ENCODE measurements around the gene IRF9. TPM values are rescaled to one million over a fixed set of nuclear protein-coding genes. Genes with fewer than 3 reads are reported as not detected.

Gene IRF9
- total RNA-seq, 1 donor from 2014 or later = 43.4 TPM

DNA sequence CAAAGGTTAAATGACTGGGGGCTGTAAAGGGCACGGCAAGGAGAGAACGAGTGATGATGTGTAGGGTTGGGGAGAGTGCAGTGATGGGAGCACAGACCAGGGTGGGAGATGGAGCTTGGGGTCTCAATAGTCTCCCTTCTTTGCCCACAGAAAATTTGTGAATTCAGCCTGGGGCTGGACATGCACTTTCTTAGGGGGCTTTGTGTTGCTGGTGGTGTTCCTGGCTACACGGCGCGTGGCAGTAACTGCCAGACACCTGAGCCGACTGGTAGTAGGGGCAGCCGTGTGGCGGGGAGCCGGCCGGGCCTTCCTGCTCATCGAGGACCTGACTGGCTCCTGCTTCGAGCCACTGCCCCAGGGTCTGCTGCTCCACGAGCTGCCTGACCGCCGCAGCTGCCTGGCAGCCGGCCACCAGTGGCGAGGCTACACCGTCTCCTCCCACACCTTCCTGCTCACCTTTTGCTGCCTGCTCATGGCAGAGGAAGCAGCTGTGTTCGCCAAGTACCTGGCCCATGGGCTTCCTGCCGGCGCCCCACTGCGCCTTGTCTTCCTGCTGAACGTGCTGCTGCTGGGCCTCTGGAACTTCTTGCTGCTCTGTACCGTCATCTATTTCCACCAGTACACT lies 28.9 kb upstream of the IRF9 start:
- no peak for DNase-seq

DNA sequence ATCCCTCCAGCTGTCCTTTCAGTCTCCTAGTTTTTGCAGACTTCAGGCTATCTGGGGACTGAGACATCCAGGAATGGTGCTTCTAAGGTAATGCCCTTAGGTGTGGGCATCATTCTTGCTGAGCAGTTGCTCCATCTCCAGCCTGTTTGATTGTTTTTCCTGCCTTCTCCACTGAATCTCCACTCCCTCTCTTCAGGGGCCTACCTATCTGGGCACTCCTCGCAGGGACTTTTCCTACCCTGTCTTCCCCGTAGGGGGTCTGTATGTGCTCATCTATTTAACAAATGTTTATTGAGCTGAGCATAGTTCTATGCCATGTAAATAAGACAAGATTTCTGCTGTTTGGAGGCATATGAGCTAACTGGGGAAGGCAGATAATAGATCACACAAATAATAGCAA lies 28.1 kb upstream of the IRF9 start:
- DNase-seq = no peak

DNA sequence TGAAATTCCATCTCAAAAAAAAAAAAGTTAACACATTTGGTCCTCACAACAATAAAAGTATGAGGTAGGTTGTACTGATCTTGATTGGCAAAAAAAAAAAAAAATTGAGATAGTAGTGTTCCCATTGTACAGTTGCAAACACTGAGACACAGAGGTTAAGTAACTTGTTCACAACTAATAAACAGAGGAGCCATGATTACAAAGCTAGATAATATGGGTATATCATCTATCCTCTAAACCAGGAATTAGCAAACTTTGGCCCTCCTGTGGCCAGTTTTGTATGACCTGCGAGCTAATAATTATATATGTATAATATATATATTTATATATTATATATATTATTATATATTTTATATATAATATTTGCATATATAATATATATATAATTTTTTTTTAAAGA lies 27.3 kb upstream of the IRF9 start:
- DNase-seq = no peak

DNA sequence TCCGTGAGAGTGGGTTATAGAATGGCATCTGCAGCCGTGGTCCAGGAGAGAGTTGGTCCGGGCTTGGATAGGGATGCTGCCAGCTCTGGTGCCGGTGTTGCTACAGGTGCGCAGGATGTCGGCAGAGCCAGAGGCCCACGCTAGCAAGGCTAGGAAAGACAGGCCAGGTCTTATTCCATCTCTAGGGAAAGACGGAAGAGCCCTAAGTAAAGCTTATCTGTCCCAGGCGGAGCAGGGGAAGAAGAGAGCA lies 25.6 kb upstream of the IRF9 start:
- DNase-seq = no peak

DNA sequence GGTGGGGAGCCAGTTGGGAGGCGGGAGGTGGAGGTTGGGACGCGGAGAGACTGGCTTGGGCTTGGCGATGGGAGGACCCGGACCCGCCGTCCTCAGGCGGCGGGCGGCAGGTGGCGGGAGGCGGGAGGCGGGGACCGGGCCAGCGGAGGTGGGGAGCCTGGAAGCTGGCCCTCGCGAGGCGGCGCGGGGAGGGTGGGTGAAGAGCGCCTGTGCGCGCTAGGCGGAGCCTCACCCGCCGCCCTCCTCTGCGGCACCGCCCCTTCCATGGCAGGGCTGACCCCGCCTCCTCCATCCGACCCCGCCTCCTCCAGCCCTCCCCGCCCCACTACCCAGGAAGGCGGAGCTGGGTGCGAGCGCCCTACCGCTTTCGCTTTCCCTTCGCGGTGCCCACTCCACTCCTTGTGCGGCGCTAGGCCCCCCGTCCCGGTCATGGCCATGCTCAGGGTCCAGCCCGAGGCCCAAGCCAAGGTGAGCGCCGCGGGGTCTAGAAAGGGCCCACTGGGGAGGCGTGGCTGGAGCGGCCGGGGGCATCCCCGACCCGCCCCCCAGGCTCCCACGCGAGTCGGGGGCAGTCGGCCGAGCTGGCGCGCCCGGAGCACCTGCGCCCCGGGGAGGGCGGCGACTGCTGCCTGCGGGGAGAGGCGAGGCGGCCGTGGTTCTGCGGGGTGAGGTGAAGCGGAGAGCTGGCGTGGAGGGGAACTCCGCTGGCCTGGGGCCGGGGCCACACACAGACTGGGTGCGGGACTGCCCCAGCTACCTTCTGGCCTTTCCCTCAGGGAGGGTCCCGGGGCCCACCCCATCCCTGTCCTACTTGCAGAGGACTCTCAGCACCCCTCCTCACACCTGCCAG lies 25.0 kb upstream of the IRF9 start, which contains the start of gene PSME1:
Gene PSME1, plus strand, starts transcription at position 361 of the 850 bp plus-strand sequence. Its CDS starts 69 bp downstream, at position 430.
- DNase-seq = peak; percentile 80

DNA sequence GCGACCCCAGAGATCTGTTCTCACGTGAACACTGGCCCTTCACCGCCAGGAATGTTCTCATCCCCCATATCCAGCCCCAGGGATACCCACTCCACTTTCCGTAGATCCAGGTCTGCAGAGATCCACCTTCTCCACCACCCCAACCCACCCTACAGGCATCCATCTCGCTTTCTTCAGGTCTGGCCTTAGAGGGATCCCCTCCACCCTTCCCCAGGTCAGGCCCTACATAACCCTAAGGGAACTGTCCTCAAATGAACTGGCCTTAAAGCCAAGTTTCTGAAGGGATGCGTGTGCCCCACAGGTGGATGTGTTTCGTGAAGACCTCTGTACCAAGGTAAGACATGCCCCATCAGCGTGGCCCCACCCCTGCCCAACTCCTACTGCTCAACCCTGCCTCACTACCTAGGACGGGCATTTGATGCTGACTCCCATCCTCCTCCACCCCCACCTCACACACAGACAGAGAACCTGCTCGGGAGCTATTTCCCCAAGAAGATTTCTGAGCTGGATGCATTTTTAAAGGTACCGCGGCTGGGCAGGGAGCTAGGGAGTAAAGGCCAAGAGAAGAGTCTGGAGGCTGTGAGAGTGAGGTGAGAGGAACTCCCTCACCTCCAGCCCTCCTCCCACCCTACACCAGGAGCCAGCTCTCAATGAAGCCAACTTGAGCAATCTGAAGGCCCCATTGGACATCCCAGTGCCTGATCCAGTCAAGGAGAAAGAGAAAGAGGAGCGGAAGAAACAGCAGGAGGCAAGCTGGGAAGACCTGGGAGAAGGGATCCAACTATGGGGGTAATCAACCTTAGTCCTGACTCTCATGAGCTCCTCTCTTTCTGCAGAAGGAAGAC lies 24.2 kb upstream of the IRF9 start:
- DNase-seq = no peak

DNA sequence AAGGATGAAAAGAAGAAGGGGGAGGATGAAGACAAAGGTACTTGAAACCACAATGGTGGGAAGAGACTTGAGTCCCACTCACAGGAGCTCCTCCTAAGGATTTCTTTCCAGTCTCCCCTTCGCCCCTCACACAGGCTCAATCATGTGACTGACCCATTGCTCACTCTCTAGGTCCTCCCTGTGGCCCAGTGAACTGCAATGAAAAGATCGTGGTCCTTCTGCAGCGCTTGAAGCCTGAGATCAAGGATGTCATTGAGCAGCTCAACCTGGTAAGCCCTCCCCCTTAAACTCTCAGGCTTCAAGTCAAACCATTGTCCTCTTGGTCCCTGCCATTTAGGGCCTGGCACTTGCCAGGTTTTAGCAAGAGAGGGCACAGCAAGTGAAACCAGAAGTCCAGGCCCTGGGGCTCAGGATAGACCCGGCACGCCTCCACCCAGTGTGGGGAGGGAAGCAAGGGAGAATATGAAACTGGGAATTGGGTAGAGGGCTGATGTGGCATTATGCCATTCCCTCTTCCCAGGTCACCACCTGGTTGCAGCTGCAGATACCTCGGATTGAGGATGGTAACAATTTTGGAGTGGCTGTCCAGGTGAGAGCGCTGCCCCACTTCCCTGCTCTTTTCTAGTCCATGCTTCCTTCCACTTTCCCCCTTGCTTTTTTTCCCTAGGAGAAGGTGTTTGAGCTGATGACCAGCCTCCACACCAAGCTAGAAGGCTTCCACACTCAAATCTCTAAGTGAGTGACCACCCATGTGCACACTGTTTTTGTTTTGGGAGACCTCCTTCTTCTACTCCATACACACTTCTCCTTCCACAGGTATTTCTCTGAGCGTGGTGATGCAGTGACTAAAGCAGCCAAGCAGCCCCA lies 23.3 kb upstream of the IRF9 start:
- DNase-seq = no peak

DNA sequence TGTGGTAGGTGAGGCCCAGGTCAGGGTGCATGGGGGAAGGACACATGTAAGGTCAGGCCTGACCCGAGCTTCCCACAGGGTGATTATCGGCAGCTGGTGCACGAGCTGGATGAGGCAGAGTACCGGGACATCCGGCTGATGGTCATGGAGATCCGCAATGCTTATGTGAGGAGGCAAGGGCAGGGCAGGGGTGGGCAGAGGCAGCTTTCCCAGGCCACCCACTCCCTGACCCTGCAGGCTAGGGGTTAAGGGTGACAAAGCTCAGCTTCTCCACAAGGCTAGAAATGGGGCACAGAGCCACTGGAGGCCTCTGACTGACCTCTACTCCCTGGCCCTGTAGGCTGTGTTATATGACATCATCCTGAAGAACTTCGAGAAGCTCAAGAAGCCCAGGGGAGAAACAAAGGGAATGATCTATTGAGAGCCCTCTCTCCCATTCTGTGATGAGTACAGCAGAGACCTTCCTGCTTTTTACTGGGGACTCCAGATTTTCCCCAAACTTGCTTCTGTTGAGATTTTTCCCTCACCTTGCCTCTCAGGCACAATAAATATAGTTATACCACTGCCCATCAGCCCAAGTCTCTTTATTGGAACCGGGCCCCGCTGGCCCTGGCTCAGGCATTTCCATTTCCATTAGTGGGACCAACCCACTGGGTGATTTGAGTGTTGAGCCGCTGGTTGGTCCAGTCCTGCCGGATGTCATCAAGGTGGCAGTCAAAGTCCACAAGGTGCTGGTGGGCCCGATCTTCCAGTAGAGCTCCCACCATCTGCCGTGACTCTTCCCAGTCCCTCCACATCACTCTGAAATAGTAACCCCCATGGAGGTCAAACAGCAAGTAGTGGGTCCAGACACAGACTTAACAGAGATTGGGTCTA lies 22.4 kb upstream of the IRF9 start:
- no peak for DNase-seq

DNA sequence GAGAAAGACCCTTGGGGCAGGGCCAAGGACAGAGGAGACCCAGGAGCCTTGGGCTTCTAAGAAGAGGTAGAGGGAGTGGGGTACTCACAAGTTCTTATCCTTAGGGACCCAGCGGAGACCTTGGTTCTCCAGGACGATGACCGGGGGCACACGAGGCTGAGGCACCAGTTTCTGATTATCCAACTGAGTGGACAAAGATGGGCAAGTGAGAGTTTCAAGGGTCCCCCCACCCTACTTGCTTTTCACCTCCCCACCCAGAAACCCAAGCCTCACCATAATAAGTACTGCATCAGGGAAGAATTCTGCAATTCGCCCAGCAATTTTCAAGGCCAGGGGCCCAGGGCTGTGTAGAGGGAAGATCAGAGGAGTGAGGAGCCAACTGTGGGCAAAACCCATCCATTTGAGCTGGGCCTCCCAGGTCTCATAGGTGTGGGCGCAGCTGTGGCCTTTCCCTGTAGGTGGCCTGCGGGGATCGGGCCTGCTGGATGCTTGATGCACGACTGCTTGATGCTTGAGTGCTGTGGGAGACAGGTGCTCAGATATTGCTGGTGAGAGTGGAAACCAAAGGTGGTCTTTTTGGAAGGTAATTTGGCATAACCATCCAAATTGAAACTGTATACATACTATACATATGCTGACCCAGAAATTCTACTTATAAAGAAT lies 21.7 kb upstream of the IRF9 start:
- DNase-seq = no peak

DNA sequence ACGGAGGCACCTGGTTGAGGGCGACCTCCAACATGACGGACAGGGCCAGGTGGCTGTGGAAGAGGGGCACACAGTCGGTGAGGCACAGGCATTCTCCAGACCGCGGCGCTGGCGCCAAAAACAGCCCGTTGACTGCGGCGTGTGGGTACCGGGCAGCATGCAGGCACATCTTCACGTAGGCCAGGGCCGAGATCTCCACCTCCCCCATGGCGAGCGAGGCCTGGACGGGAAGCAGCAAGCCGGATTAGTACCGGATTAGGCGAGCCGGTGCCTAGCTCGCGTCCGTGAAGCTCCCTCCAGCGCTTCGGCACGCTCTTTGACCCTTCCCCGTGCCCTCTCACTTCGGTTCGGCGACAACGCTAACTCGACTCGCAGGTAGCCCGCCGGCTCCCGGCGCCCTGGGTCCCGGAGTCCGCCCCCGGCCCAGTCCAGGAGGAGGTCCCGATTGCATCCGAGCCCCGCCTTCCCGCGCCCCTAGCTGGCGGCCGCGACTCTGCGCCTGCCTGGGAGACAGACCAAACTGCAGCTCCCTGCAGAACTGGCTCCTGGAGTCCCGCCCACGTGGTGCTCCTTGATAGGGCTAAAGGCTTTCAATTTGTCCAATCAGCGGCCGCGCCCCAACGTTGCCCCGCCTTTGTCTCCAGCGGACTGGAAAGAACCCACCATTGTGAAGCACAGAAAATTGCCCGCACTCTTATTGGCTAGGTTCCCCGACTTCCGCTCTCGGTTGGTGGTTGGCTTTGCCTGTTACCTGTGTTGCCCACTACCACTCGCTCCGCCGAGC lies 19.8 kb upstream of the IRF9 start, which contains the start of gene EMC9:
Gene EMC9, minus strand, starts transcription at position 495 of the 784 bp plus-strand sequence. Its CDS starts 287 bp downstream, at position 208.
- peak; percentile 99 for DNase-seq

DNA sequence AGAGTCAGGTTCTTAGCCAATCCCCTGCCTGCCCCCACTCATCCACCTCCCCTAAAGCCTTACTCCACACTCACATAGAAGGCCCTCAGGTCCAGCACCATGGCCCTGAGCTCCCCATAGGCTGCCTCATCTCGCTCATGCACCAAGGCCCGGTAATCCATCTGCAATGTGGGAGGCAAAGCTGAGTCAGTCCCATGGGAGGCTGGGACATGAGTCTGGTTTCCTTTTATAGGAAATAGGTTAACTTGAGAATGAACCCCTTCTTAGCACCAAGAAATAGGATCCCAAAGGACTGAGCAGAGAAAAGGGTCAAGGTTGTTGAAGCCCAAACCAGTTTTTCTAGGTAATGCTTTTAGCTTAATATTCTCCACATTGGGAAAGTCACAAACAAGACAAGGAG lies 17.6 kb upstream of the IRF9 start:
- no peak for DNase-seq

DNA sequence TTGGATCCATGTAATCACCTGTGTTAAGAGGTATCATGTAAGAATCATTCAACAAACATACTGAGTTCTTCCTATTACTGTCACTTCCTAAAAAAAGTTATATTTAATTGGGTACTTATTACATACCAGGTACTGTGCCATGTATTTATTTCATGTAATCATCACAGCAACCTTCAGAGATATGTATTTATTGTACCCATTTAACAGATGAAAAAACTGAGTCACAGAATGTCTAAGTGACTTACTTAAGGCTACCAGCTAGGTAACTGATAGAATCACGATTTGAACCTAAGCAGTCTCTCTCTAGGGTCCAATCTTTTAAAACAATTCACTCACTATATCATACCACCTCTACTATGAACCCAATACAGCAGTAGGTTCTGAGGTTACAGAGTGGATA lies 16.6 kb upstream of the IRF9 start:
- no peak for DNase-seq

DNA sequence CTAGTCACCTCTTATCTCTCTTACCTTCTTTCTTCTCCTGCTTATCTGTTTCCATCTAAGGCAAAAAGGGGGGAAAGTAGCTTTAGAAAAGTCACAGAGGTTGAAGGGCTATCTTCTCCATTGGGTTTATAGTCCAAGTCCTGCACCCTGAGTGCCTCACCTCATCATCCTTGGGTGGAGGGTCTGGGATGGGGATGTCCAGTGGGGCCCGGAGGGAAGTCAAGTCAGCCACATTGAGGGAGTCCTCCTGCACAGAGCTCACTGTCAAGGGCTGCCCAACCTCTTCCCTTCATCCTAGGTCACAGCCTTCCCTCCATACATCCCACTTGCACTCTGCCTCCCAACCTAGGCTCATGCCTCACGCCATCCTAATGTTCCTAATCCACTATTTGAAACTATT lies 15.8 kb upstream of the IRF9 start:
- DNase-seq = no peak

DNA sequence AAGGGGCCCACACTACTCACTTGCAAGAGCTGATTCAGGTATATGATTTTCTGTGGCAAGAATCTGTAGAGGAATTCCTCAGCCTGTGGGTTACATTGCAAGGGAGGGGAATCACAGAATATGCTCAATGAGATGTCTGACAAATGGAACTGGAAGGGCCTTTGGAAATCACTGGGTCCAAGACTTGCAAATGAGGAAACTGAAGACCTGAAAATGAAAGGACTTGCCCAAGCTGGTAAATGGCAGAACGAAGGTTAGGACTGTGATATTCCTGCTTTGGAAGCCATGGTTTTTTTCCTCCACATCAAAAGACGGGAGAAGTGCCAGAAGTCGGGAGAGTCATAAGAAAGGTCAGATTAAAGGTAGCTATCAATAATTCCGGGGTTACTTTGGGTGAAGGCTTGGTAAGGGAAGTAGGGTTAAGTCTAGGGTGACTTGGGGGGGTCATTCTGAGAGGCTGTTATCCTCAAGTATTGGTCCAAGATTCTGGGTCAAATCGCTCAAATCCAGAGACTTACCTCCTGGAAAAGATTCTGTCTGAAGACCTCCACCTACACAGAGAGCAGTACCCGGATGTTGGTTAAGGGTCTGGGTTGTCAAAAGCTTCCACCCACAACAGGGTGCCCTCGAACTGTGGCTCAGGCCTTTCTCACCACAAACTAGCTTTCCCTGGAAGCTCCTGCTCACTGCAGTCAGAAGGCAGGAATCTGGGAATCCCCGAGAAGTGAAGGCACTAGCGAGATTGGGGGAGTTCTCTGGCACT lies 15.2 kb upstream of the IRF9 start:
- no peak for DNase-seq

DNA sequence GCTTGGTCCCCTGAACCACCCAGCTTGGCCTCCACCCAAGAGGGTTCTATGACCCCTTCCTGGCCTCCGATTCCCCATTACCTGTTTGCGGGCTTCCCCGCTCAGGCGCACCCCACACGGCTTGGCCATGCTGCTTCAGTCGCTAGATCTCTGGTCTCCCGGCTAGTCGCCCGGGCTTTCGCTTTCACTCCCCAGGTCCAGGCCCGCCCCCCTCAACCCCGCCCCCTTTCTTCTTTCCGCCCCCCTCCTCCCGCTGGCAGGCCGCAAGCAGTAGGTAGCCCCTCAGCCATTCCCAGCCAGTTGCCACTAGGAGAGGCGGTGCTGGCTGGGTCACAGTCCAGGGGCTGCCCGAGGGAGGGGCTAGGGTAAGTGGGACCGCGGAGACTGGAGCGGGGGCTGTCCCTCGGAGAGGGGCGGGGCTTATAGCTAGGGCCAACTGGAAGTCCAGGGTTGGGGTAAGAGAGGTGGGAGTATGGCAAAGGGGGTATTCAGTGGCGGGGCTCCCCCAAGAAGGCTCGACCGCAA lies 14.6 kb upstream of the IRF9 start, which contains the start of gene PSME2:
Gene PSME2, minus strand, starts transcription at position 158 of the 525 bp plus-strand sequence. Its CDS starts 29 bp downstream, at position 129.
- DNase-seq = peak; percentile 90

DNA sequence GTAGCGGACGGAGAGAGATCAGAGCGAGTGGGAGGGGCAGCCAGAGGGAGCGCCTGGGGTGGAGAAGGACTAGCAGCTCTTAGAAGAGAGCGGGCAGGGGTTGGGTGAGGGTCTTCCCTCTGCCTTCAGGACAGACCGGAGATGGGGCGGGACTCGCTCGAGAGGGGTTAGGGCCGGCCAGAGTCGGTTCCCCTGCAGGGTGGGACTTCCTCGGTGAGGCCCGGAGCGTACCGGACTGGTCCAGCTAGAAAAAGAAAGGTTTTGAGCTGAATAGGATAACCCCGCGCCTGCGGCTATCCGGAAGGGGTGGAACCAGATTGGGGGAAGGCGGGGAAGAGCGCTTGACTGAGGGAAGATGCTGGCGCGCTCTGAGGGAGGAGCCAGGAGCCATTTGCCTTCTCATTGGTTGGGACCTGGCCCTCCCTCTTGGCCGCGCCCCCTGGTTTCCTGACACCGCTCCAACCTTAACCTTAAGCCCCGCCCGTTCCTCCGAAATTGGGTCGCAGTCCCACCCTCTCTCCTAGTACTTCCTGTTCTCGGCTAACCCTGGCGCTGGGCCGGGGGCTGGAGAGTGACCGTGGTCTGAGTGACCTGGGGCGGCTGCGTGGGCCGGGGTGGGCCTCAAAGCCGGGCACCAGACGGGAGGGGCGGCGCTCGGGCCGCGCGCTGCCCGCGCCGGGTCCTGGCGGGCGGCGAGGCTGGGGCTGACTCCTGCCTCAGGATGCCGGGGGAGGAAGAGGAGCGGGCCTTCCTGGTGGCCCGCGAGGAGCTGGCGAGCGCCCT lies 13.9 kb upstream of the IRF9 start, which contains the start of gene RNF31:
Gene RNF31, plus strand, starts transcription at position 521 of the 783 bp plus-strand sequence. Its CDS starts 201 bp downstream, at position 722.
- DNase-seq = peak; percentile 98

DNA sequence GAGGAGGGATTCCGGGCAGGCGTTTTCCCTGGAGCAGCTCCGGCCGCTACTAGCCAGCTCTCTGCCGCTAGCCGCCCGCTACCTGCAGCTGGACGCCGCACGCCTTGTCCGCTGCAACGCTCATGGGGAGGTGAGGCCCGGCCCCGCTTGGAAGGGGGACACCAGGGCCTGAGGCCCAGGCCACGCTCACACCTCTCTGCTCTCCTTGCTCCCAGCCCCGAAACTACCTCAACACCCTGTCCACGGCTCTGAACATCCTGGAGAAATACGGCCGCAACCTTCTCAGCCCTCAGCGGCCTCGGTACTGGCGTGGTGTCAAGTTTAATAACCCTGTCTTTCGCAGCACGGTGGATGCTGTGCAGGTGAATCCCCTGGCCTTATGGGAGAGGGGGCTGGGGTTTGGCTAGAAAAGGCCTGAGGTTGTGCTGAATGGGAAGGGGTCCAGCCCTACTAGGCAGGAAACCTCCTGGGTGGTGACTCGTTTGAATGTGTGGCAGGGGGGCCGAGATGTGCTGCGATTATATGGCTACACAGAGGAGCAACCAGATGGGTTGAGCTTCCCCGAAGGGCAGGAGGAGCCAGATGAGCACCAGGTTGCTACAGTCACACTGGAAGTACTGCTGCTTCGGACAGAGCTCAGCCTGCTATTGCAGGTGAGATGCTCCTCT lies 13.2 kb upstream of the IRF9 start:
- DNase-seq = no peak
